Measurements from ENCODE around the gene DDX5. TPM values are rescaled to one million over a fixed set of nuclear protein-coding genes. Genes with fewer than 3 reads are reported as not detected.

DDX5 gene
- total and polyA plus RNA-seq, 2 donors (not counting 3 experiments of a cell fraction or from before 2014, with no cell fraction given), result 1,027 to 2,040 TPM

DNA sequence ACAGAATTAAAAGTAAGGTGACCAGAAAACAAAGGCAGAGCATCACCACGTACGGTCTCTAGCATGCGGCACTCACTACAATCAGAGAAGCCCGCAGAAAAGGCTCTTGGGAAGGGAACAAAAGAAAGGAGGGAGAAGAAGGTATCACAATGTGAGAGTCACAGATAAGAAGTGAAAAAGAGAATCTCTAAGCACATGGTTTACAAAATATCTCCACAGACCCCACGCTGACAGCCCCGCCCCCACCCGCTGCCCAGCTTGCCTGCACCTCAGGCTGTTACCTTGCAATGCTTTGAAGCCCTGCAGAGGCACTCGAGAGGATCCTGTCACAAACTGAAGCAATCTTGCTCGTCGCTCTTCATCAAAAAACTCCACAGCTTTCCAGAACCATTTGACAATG is 41.2 kb upstream of the DDX5 start:
- H3K79me2 ChIP-seq (ENCODE audit: control insufficient read depth, insufficient read depth, low read length), result peaks cover 20% of the 10 kb centered on the region
- no peak overlapping the region for H3K4me3 ChIP-seq (replicated peaks in 1 of 3; ENCODE audit: insufficient read depth in 1 of 3, low read depth in 1 of 3, low read length in 3 of 3)
- intact Hi-C loops (cut with micrococcal nuclease), result no loop called here
- no peak for DNase-seq (ENCODE audit: low read depth, low spot score)
- TF ChIP-seq CTCF (IDR thresholded peaks at IDR 0.05; ENCODE audit: extremely low read depth in 1 of 2, insufficient read depth in 1 of 2, low read depth in 1 of 2, low read length in 2 of 2) (no peak), POLR2A (IDR thresholded peaks at IDR 0.05; ENCODE audit: low read depth, low read length) (no peak), POLR2AphosphoS5 (IDR thresholded peaks at IDR 0.05; ENCODE audit: insufficient read depth, low read depth, low read length) (no peak), JUN (IDR thresholded peaks at IDR 0.05; ENCODE audit: borderline replicate concordance, insufficient read depth, insufficient read length, low read depth) (no peak), EZH2 (IDR thresholded peaks at IDR 0.05; ENCODE audit: borderline replicate concordance, low read depth, low read length, severe bottlenecking) (no peak), GATA2 (IDR thresholded peaks at IDR 0.05; ENCODE audit: insufficient read depth, insufficient read length, low read depth, low read length) (no peak), FOS (IDR thresholded peaks at IDR 0.05; ENCODE audit: borderline replicate concordance, insufficient read depth, low read length) (no peak), MYC (IDR thresholded peaks at IDR 0.05; ENCODE audit: low read depth, low read length) (no peak)
- TF ChIP-seq, protein P1, sequence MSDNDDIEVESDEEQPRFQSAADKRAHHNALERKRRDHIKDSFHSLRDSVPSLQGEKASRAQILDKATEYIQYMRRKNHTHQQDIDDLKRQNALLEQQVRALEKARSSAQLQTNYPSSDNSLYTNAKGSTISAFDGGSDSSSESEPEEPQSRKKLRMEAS (IDR thresholded peaks at IDR 0.05; ENCODE audit: insufficient read depth, insufficient read length), result no peak
- BruUV-seq (replicated peaks), result no TSS peak
- CTCF ChIA-PET, result no interaction called here
- H3K36me3 ChIP-seq (ENCODE audit: control insufficient read depth in 2 of 2, extremely low read depth in 1 of 2, insufficient read depth in 2 of 2, low read length in 2 of 2), result peaks cover 22 to 41% of the 10 kb centered on the region in 2 experiments
- H2AFZ ChIP-seq (ENCODE audit: low read depth, low read length), result no peak overlapping the region
- dilution Hi-C loops (cut with MboI; ENCODE audit: extremely low pct_ligation_motif_present, low sequenced_read_pairs), result no loop called here
- H3K9me1 ChIP-seq (replicated peaks; ENCODE audit: control insufficient read depth, extremely low read depth, insufficient read depth, low read length), result no peaks in the 10 kb centered on the region
- no peaks in the 10 kb centered on the region for H4K20me1 ChIP-seq (replicated peaks; ENCODE audit: control insufficient read depth, extremely low read depth, insufficient read depth, low read length)
- no peak overlapping the region for H3K27ac ChIP-seq (ENCODE audit: insufficient read depth, low read depth, low read length)
- H3K4me2 ChIP-seq (ENCODE audit: insufficient read depth, low read length), result no peak overlapping the region
- no peaks in the 10 kb centered on the region for H3K4me1 ChIP-seq (ENCODE audit: control insufficient read depth, extremely low read depth, insufficient read depth, low read length)
- no peaks in the 10 kb centered on the region for H3K27me3 ChIP-seq (ENCODE audit: control insufficient read depth in 2 of 2, insufficient read depth in 2 of 2, low read length in 2 of 2)
- no peak overlapping the region for H3K9ac ChIP-seq (replicated peaks; ENCODE audit: extremely low read depth, insufficient read depth, low read length)
- no peaks in the 10 kb centered on the region for H3K9me3 ChIP-seq (replicated peaks; ENCODE audit: control insufficient read depth, insufficient read depth, low read length)
- no peak for FAIRE-seq
- POLR2A ChIA-PET, result no interaction called here

All from endothelial cell of umbilical vein (primary cell).